OCI-M2 (cell line): Measurements from ENCODE around the gene GPX6.
"Not testable (repeated sequence)": the region's sequence is repeated elsewhere in the genome, so short reads cannot be mapped to it uniquely, and the experiment has no call there.

Experiments
- DNase-seq: peaks from one replicate; lab custom pipeline; 2025; ENCODE audit not compliant: unreplicated experiment; lab: John Stamatoyannopoulos, UW

The GPX6 gene

GRCh38 chr6:28486533-28486932, 29.1 kb downstream of the GPX6 start:
- DNase-seq, result no peak

GRCh38 chr6:28485482-28485881, 30.1 kb downstream of the GPX6 start:
- DNase-seq, result no peak

DNA sequence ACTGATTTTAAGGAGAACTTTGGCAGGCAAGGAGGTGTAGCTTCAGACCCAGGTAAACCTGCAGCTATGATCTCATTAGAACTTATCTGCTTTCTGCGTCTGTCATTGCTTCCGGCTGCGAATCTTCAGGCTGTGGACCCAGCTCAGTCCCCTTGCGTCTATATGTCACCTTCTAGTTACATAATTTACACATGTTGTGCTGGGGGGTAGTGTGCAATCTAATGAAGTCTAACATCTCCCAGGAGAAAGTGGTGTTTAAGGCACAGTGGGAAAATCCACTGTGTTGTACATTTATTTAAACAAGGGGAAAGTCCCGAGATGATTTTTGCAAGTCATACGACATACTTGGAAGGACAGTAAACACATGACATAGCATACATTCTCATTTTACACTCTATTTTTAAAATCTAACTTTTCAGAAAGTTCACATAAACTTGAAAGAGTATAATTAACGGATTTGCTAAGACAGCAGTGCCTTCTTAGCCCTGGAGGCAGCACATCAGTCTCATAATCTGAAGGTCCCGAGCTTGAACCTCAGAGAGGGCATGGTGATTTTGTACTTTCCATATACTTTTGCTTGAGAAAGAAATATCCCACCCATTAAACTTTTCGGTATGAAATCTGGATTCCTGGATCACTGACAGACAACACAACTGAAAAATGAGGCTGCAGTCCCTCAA, 35.2 kb downstream of the GPX6 start:
- DNase-seq, result no peak

- DNase-seq, result no peak
Observed at GRCh38 chr6:28478518-28478917, 37.1 kb downstream of the GPX6 start.

DNA sequence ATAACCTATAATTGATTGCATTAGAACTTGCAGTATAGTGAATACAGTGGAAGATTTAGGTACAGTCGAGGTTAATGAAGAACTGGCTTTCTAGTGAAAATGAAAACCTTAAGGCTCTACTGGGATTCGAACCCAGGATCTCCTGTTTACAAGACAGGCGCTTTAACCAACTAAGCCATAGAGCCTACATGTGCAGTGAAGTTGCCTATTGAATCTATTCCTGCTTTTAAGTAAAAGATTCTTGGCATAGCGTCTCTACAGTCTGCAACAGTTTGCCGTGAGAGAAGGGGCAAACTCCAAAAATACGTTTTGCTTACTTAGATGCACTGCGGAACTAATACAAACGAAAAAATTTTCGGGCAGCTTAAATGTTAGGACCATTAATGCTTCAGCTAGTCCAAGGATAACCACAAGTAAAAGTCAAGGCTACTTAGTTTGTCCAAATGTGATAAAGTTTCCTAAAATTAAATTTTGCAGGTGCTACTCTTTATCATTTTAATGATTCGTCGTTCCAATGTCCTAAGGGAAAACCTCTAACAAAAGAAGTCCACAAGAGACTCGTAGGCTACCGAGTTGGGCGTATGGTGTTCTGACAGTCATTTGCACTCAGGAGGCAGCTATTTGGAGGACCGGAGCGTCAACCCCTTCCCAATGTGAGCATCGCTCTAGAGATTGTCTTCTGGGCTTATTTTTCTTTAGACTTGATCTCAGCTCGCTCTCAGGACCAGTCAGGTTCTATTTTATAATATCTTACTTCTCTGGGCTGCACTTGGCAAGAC, 41.0 kb downstream of the GPX6 start:
- peak; percentile 78 for DNase-seq

GRCh38 chr6:28469153-28469745, 46.3 kb downstream of the GPX6 start:
- not testable (repeated sequence) for DNase-seq

DNA sequence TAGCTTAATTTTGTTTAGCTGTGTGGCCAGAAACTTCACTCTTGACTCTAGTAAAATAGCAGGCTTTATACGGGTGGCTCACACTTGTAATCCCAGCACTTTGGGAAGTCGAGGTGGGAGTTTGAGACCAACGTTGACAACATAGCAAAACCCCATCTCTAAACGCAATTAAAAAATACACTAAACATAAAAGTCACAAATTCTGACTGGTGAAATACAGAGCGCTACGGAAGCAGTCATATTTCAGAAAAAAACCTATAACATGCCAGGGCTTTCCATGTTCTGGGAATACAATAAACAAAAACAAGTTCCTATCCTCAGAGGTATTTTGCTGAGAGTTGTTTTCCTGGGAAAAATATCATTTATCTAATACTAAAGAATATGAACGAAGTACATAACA, 47.5 kb downstream of the GPX6 start:
- DNase-seq, result no peak

DNA sequence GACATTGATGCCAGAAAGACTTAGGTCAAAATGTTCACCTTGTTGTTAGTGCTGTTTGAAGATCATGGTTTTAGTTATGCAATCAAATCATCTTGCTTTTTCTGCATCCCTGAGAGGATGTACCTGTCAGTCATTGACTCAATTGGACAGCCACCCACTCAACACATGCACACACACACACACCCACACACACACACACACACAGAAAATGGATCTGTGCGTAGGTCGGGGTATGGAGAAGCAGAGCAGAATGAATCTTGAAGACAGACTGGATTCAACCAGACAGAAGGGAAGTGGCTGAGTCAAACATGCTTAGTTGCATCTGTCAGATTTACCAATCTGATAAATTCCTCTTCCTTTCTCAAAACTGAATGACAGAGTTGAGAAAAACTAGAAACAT, 53.2 kb downstream of the GPX6 start:
- no peak for DNase-seq

DNA sequence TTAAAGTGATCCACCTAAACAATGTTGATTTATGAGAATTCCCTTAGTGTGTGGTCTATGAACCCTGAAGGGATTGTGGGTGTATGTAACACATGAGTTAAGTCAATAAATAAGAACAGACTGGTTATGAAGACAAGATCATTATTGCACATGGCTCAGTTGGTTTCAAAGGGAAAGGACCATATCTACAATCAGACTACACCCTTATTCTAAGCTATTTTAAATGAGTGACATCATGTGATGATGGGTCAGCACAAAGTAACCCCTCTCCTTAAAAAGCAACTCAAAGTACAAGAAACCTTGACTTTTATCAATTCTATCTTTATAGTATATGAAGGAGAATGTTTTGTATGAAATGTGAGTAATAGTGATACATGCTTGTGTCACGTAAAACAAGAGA, 57.0 kb downstream of the GPX6 start:
- no peak for DNase-seq
